ENCODE results near the gene MAMSTR. TPM values are rescaled to one million over a fixed set of nuclear protein-coding genes. Genes with fewer than 3 reads are reported as not detected.

The MAMSTR gene
- total RNA-seq, 1 donor from 2014 or later: 3.6 TPM

GRCh38 chr19:48726556-48726955, 7.0 kb upstream of the MAMSTR start:
- Mint-ChIP-seq H3K27me3 (no peaks in the 10 kb centered on the region), H3K9me3 (peaks cover 3% of the 10 kb centered on the region), H3K4me1 (ENCODE audit: unreplicated experiment) (peaks cover 8% of the 10 kb centered on the region), H3K4me3 (no peak overlapping the region), H3K27ac (no peak overlapping the region), H3K36me3 (peaks cover 13% of the 10 kb centered on the region)
- no peak for DNase-seq (ENCODE audit: extremely low spot score, unreplicated experiment)
- no peak for TF ChIP-seq CTCF (conservative IDR thresholded peaks at IDR 0.05)

GRCh38 chr19:48724796-48725753, 5.5 kb upstream of the MAMSTR start:
- H3K27me3 Mint-ChIP-seq: no peaks in the 10 kb centered on the region
- DNase-seq (ENCODE audit: extremely low spot score, unreplicated experiment): no peak
- peaks cover 9% of the 10 kb centered on the region for H3K36me3 Mint-ChIP-seq
- H3K27ac Mint-ChIP-seq: peak overlapping the region; percentile 55
- H3K9me3 Mint-ChIP-seq: peaks cover 3% of the 10 kb centered on the region
- TF ChIP-seq CTCF (conservative IDR thresholded peaks at IDR 0.05): no peak
- H3K4me3 Mint-ChIP-seq: peak overlapping the region; percentile 69
- H3K4me1 Mint-ChIP-seq (ENCODE audit: unreplicated experiment): peaks cover 18% of the 10 kb centered on the region

GRCh38 chr19:48722196-48722708, 2.7 kb upstream of the MAMSTR start:
- Mint-ChIP-seq H3K4me3 (peak overlapping the region; percentile 41), H3K4me1 (ENCODE audit: unreplicated experiment) (peaks cover 24% of the 10 kb centered on the region), H3K36me3 (peaks cover 9% of the 10 kb centered on the region), H3K27ac (peak overlapping the region; percentile 31), H3K9me3 (peaks cover 3% of the 10 kb centered on the region), H3K27me3 (no peaks in the 10 kb centered on the region)
- DNase-seq (ENCODE audit: extremely low spot score, unreplicated experiment): no peak
- no peak for TF ChIP-seq CTCF (conservative IDR thresholded peaks at IDR 0.05)

- H3K4me1 Mint-ChIP-seq (ENCODE audit: unreplicated experiment): peaks cover 29% of the 10 kb centered on the region
- peaks cover 6% of the 10 kb centered on the region for H3K36me3 Mint-ChIP-seq
- H3K9me3 Mint-ChIP-seq: peaks cover 3% of the 10 kb centered on the region
- DNase-seq (ENCODE audit: extremely low spot score, unreplicated experiment): peak; percentile 95
- TF ChIP-seq CTCF (conservative IDR thresholded peaks at IDR 0.05): no peak
- H3K27ac Mint-ChIP-seq: peak overlapping the region; percentile 98
- H3K4me3 Mint-ChIP-seq: peak overlapping the region; percentile 99
- no peaks in the 10 kb centered on the region for H3K27me3 Mint-ChIP-seq
These were observed 1.2 kb upstream of the MAMSTR start for GRCh38 chr19:48720613-48721296.

GRCh38 chr19:48720251-48720612, 707 bp upstream of the MAMSTR start:
- TF ChIP-seq CTCF (conservative IDR thresholded peaks at IDR 0.05): no peak
- no peak for DNase-seq (ENCODE audit: extremely low spot score, unreplicated experiment)
- H3K27ac Mint-ChIP-seq: peak overlapping the region; percentile 98
- peak overlapping the region; percentile 99 for H3K4me3 Mint-ChIP-seq
- peaks cover 4% of the 10 kb centered on the region for H3K36me3 Mint-ChIP-seq
- H3K27me3 Mint-ChIP-seq: no peaks in the 10 kb centered on the region
- peaks cover 3% of the 10 kb centered on the region for H3K9me3 Mint-ChIP-seq
- peaks cover 25% of the 10 kb centered on the region for H3K4me1 Mint-ChIP-seq (ENCODE audit: unreplicated experiment)

Data from type B pancreatic cell (in vitro differentiated cells).